Stimulated activated CD4-positive, alpha-beta T cell treated with anti-CD3 and anti-CD28 coated beads, Interleukin-1b, Interleukin-23, amount 100 ng/mL, for 48 hours (primary cell): Measurements from ENCODE around the gene PRUNE2.
"Not testable (repeated sequence)": the region's sequence is repeated elsewhere in the genome, so short reads cannot be mapped to it uniquely, and the experiment has no call there.

Source experiments
- DNase-seq: peaks from one replicate; pipeline ENCODE4 v3.0.0-alpha.2; 2020

PRUNE2 gene

DNA sequence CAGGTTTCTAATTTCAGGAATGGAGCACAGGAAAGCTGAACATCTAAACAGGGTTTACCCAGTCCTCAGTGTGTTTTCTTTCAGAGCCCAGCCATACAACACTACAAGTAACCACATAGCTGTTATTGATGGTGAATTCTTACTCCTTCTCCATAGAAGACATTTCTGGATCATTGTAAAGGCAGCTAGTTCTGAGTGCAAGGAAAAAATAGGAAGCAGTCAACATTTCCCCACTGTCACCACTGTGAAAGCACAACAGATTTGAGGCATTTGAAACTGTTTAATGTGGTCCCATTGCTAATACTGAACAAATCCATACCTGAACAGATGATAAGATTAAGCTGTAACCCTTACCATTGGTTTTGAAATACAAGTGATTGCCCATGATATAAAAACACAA is 286.7 kb downstream of the PRUNE2 start:
- no peak for DNase-seq

DNA sequence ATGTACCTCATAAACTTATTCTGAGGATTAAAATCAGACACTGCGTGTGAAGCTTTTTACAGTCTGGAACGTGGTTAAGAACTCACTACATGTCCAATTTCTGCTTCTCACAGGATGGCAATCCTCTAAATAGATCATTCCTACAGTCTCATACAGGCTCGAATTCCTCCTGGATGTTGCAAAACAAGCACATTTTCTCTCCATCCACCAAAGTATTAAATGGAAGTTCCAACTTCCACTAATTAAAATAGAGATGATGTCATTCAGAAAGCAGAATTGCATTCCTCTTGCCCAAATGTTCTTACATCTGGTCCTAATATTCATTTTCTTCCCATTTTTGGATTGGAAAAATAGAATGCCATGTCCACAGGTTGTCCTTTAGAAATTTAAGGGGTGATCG is 287.2 kb downstream of the PRUNE2 start:
- no peak for DNase-seq

DNA sequence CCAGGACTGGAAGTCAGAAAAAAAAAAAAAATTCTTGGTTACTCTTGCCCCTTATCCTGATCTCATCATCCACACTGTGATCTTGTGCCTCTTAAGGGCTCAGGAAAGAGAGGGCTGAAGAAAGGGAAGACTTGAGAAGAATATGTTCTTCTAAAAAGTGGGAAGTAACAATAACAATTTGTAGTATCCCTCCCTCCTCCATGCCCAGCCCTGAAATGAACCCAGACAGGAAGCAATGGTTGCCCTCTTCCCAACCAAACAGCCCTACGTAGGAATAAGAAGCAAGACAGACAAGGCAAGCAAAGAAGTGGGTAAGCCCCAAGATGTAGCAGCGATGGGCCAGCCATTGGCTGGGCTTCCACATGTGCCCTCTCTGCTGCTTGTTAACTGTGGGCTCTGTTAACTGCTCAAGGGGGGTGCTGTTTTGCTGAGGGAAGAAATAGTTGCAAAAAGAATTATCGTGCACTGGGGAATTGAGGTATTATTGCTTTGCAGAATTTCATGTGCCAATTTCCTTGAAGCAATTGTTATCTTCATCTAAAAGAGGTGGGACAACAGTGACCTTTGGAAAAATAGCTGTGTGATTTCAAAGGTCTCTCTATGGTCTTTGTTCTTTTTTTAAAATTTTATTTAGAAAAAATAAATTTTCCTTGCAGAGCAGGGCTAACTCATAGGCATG is 288.3 kb downstream of the PRUNE2 start:
- no peak for DNase-seq

DNA sequence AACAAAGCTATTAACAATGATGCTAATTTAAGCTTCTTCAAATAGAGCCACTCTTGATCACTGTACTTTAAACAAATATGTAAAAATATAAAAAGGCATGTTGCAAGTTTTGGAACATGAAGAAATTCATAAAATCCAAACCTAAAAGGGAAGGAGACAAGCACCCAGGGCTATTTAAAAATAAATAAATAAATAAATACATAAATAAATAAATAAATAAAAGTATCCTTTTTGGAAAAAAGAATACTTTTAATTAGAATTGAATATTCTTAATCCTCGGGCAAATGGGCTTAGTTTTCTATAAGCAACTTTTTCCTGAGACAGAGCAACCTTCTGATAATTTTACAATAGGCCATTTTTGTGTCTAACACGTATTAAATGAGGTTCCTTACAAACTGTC is 289.1 kb downstream of the PRUNE2 start:
- no peak for DNase-seq

DNA sequence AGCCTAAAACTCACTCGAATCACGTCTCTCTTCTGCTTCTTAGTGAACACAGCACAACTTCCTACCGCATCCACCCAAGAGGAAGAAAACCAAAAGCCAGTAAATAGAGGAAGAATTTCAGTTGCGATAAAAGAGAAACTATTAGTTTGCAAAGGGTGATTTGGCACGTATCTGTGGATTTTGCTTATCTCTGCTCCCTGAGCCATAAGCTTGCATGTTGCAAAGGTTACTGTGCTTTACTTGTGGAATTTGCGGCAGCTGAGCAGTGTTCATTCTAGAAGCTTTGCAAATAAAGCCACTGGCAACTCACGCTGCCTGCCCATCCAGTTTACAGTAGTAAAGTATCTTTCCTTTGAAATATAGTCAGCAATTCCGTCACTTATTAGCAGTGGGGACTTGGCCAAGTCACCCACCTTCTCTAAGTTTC is 290.7 kb downstream of the PRUNE2 start:
- no peak for DNase-seq

DNA sequence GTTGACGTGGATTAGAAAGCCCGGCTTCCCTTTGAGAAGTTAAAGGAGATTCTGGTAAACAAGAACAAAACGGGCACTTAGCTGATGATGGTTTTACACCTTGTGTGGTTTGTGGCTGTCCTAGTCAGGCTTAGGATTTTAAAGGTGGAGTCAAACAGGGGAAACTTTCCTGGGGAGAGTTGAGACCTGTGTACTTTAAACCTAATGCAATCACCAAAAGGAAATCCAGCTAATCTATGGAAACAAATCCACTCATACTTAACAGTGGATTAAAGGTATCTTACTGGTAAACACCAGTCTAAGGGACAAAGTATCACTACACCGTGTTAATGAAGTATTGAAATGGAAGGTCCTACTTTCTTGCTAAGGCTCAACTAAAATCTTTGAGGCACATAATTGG is 291.9 kb downstream of the PRUNE2 start:
- no peak for DNase-seq

DNA sequence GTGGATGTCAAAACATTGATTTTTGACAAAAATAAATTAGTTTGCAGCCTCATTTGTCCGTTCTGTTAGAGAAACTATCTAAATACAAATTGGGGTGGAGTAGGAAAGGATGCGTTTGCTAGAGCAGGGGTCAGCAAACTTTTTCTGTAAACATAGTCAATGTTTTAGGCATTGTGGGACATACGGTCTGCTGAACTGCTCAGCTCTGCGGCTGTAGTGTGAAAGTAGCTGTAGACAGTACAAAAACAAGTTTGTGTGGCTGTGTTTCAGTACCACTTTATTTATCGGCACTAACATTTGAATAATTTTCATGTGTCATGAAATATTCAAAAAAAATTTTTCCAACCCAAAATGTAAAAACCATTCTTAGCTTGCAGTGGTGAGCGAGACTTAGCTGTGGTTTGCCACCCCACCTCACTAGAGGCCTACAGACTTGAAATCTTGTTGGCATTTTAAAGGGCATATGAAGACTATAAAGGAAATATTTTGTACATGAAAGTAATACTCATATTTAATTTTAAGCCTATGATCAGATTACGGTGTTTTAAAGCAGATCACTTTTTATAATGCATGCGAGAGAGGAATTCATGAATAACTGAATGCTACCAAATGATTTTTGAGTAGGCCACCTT is 292.6 kb downstream of the PRUNE2 start:
- no peak for DNase-seq

DNA sequence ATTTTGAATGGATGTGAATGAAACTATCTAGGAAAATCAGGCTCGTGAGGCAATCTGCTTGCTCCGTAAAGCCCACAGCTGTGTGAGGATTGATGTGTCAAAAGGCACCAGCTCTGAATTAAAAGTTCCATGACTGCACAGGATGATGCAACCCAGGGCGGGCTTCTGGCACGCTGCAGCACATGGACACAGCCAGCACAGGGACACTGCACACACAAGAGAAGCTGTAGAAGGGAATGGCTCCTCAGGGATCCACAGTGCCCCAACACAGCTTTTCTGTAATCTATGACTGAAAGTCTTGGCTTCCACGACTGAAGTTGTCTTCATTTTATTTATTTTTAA is 295.9 kb downstream of the PRUNE2 start:
- DNase-seq, result no peak

DNA sequence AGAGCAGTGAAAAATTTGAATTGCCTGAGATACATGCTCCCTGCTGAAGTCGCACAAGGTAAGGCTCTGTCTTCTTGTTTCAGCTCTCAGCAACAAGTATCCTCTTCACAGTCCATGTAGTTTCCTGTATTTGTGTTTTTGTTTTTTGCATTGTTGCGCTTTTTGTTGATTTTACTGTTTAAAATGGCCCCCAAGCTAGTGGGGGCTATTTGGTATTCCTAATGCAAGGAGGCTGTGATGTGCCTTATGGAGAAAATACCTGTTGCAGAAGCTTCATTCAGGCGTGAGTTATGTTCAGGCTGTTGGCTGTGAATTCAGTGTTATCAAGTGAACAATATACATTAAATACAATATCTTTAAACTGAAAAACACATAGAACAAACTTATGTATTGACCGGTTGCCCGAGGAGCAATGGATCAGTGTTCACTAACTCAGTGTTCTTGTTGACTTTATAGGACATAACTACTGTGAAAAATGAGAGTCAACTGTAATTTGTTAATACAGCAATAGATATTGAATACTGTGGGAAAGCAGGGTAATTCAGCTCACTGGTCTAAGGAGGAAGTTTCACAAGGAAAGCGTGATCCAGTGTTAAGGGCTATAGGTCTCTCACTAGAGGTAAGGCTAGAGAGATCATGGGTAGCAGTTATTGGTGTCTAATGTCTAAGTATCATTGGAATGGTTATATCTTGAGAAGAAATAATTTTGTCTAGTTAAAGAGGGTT is 296.5 kb downstream of the PRUNE2 start:
- no peak for DNase-seq

DNA sequence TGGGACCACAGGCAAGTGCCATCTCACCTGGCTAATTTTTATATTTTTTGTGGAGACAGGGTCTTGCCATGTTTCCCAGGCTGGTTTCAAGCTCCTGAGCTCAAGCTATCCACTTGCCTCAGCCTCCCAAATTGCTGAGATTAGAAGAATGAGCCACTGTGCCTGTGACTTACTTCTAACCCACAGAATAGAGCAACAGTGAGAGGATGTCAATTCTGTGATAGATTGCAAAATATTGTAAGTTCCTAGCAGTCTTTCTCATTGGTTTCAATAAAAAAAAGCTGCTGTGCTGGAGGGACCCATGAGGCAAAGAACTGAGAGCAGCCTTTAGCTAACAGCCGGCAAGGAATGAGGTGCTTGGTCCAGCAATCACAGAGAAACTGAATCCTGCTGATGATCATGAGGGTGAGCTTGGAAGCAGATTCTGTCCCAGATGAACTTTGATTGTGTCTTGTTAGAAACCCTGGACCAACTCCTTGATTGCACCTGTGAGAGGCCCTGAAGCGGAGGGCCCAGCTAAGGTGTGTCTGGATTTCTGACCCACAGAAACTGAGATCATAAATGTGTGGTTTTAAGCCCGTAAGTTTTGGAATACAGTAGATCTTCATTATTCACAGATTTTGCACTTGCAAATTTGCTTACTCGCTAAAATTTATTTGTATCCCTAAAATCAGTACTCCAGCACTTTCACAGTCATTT is 297.2 kb downstream of the PRUNE2 start:
- no peak for DNase-seq

DNA sequence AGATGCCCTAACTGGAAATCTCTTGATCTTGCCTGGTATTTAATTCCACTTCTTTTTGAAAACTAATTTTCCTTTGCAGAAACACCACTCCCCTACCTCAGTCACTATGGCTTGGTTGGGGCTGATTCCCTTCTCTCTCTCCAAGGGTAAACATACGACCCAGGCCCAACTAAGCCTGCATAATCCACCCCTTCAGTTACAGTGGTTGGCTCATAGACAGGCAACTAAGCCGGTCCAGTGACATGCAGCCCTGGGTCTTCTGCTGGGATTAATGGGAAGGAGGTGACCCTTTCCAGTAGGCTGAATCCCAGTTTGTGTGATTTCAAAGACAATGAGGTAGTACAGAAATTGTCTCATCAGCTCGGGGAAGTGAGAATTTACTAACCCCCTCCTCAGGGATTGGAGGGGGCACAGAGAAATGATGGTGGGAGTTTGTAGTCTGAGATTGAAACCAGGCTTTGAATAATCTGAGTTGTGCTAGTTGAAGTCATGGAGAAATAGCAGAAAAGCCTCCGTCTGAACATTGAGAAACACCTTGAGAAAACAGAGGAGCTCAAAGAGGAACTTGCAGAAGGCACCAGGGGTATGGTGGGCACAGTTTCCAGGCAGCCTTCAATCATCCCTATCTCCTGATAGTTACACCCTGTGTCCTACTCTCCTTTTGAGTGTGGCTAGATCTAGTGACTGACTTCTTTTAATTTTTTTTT is 298.0 kb downstream of the PRUNE2 start:
- DNase-seq, result no peak

DNA sequence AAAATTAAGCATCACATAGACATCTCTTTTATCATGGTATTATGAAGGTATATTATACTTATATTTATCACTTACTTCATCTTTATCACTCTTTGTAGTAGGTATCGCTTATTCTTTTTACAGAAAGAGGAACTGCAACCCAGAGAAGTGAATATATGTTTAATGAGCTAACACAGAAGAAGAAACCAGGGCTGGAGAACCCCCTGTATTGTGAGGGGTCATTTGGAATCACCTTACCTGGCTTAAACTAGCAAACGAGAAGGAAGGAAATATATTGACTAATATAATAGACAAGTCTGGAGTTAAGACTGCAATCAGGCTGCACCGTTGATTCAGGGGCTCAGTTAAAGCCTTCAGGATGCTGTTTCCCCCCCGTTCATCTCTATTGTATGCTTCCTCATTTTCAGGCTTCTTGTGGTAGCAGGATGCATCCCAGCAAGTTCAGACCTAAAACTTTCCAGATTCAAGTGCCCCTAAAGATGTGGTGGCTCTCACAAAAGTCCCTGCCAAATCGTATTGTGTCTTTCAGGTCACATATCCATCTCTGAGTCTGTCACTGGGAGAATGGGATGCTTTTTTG is 300.5 kb downstream of the PRUNE2 start:
- no peak for DNase-seq

DNA sequence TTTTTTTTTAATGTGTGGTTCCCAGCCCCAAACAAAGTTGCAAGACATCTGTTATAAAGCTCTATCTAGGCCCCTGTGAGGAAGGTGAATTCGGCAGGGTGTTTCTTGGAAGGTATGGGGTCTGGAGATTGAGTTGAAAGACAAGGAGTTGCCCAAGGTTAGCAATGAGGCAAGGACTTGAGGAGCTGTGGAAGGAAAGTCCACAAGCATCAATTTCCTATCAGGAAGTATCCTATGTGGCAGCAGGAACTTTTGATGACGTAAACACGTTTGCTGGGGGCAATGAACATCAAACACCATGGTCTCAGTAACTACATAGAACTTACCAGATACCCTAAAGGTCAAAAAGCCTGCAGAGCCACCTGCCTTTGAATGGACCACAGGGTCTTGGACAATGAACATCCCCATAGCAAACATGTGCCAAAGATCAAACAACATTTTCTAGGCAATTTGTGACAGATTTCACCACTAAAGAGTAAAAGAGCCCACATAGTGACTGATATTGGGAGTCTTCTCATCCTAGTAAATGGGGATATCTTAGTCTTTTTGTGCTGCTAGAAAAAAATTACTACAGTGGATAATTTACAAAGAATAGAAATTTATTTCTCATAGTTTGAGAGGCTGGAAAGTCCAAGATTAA is 301.9 kb downstream of the PRUNE2 start:
- DNase-seq, result no peak

DNA sequence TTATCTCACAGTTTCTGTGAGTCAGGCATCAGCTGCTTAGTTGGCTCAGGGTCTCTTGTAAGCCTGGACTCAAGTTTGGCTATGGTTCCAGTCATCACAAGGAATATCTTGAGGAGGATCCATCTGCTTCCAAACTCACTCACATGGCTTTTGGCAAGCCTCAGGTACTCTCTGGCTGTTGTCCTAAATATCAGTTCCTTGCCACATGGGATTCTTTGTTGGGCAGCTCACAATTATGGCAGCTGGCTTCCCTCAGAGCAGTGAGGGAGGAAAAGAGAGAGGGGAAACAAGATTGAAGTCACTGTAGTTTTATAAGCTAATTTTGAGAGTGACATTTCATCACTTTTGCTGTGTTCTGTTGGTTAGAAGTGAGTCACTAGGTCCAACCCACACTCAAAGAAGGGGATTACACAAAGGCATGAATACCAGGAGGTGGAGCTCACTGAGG is 302.4 kb downstream of the PRUNE2 start:
- no peak for DNase-seq

DNA sequence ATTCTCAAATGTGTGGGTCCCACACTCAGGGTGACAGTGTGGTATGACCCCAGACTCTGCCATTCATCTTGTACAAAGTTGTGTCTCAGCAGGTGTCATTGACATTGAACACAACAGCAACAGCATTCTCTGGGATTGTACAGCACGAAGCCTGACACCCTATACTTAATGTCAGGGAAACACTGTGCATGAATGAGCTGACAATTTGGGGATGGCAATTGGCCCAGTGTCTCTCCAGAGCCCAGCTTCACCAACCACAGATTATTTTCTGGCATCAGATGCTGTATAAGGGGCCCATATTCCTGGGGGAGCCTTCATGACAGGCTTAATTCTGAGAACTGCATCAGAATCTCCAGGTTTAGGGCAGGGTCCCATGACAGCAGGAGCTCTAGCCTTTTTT is 303.7 kb downstream of the PRUNE2 start:
- no peak for DNase-seq

DNA sequence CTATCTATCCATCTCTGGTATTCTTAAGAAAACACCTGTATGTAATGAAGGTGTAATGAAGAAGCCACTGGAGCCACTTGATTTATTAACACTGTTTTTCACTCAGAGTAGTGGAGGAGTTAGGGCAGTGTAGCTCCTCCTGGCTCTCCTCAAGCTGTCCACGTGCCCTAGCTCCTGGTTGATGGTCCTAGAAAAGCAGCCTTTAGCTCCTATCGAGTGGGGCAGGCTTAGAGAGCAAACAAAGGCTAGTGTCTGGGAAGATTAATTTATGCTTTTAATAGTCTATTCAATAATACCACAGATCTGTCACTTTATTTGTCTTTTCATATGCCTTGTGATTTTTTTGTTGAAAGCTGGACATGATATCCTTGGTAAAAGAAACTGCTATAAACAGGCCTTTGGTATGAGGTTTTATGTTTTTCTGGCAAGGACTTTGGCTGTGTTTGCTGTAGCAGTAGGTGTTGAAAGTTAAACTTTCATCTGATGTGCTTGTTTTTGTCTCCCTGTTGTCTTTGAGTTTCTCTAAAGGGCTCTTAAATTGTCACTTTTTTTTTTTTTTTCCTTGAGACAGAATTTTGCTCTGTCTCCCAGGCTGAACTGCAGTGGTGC is 305.8 kb downstream of the PRUNE2 start:
- DNase-seq, result no peak

DNA sequence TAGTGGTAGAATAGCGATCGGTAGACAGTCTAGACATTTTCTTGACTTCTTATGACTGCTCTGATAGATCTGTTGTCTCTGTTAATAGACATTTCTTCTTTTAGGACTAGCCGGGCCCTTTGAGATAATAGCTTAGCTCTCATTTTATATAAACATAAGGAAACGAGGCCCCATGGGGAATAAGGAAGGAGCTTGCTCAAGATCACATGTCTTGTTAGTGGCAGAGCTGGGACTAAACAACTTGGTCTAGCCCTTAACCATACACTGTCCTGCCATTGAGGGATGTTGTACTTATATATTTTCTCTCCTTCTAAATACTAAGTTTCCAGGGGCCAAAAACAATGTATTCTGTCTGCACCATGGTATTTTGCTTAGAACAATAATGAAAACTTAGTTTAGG is 306.9 kb downstream of the PRUNE2 start:
- DNase-seq, result no peak

DNA sequence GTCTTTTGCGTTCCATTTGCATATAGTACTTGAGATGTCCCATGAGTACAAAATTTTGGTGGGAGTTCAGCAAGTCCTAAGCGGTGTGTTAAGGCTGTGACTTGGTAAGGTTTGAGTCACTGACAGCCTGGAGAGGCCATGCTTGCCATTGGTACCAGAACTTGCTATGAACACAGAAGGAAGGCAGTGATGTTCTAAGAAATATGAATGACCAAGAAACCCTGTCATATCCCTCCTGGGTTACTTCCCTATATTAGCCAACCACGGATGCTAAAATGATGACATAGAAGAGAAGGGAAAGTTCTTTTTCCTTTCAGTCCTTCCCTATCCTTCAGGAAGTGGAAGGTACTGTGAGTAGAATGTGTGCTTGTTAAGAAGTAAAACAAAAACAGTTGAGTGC is 310.3 kb downstream of the PRUNE2 start:
- DNase-seq, result no peak

DNA sequence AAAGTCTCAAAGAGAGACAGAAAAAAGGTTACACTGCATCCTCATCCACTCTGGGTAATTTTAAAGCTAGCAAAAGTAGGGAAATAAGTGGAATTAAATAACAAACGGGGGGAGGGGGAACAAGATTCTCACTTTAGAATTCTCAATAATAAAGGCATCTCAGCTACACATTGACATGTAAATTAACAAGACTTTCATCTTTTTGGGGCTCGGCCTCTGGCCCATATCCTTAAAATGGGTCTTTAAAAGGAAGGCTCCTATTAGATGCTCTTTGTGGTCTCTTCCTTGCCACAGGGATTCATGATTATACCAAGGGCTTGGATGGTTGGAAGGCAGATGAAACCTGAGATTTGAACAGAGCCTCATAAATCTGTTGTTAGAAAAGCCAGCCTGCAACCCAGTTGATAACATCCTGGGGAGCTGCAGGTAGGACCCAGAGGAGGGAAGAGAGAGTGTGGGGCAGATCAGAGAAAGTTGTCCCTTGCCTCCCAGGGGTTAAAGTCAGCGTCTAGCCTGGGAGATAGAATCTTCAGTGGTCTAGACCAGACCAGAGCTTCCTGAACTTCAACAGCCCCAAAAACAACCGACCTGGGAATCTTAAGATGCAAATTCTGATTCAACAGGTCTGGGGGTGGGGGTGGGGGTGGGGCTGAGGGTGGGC is 311.0 kb downstream of the PRUNE2 start:
- no peak for DNase-seq

DNA sequence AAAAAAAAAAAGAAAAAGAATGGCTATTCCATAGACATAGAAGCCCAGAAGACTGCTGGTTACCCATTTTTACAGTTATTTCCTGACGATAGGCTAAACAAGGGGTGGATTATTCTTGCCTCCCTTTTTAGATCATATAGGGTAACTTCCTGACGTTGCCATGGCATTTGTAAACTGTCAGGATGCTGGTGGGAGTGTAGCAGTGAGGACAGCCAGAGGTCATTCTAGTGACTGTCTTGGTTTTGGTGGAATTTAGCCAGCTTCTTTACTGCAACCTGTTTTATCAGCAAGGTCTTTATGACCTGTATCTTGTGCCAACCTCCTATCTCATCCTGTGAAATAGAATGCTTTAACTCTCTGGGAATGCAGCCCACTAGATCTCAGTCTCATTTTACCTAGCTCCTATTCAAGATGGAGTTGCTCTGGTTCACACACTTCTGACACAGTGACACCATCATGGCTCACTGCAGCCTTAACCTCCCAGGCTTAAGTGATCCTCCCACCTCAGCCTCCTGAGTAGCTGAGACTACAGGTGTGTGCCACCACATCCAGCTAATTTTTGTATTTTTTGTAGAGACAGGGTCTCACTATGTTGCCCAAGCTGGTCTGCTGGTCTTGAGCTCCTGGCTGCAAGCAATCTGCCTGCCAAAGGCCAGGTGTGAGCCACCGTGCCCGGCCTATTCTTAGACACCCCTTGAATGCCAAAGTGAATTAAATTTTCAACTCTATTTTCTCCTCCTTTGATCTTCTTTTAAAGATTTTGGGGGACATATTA is 311.8 kb downstream of the PRUNE2 start:
- DNase-seq, result not testable (repeated sequence)
